HepG2 (cell line): ENCODE measurements around the gene PLCG1. TPM values are rescaled to one million over a fixed set of nuclear protein-coding genes. Genes with fewer than 3 reads are reported as not detected.

Source experiments
- AGO2 ChIP-seq: fragments of 200-400 bp; formaldehyde crosslinking; optimal IDR thresholded peaks from 2 replicates; pipeline ENCODE3; 2017; ENCODE audit warnings: mild to moderate bottlenecking, low read depth, low read length, moderate library complexity
- E2F2 ChIP-seq: sonication (generic); formaldehyde crosslinking; IDR thresholded peaks from 2 replicates; pipeline ENCODE4 v1.4.0; 2020; ENCODE audit warnings: missing genetic modification reagents, borderline replicate concordance
- NFKBIZ ChIP-seq: IDR thresholded peaks from 2 replicates; pipeline ENCODE4 v1.6.1; 2018; ENCODE audit warnings: missing genetic modification reagents, missing compliant biosample characterization
- RXRB ChIP-seq: IDR thresholded peaks from 2 replicates; pipeline ENCODE4 v1.6.1; 2016; ENCODE audit warnings: borderline replicate concordance, missing genetic modification reagents, missing compliant biosample characterization
- SALL1 ChIP-seq: sonication (generic); formaldehyde crosslinking; IDR thresholded peaks from 2 replicates; pipeline ENCODE4 v1.8.0; 2022; ENCODE audit warnings: mild to moderate bottlenecking, missing genetic modification reagents
- ZBTB2 ChIP-seq: sonication (generic); formaldehyde crosslinking; IDR thresholded peaks from 2 replicates; pipeline ENCODE4 v1.8.0; 2022; ENCODE audit warnings: low read depth, missing genetic modification reagents
- ZNF230 ChIP-seq: sonication (generic); formaldehyde crosslinking; IDR thresholded peaks from 2 replicates; pipeline ENCODE4 v1.4.0; 2020; ENCODE audit warnings: mild to moderate bottlenecking, missing genetic modification reagents
- ZNF777 ChIP-seq: sonication (generic); formaldehyde crosslinking; IDR thresholded peaks from 2 replicates; pipeline ENCODE4 v1.4.0; 2020; ENCODE audit warnings: missing genetic modification reagents
- polyA plus RNA-seq, 8 experiments: library from polyadenylated mRNA; depleted of rRNA in 3 of 8; stranded (reverse) in 7 of 8; unstranded in 1 of 8; fragments of >200 nt; fragmentation: Illumina TruSeq in 4 of 8; extraction: Trizol in 4 of 8; gene quantifications; 2 replicates each; pipeline versions ENCODE4 v1.2.1 to v1.2.3, GENCODE V29; 2011 to 2016; ENCODE audit warnings: low read depth in 4 of 8, missing spikeins in 1 of 8, mixed read lengths in 1 of 8; ENCODE audit not compliant: insufficient read depth in 1 of 8
- total RNA-seq, 5 experiments: library from RNA; depleted of rRNA; stranded (reverse); fragments of >200 nt; fragmentation: Illumina TruSeq; extraction: Trizol; gene quantifications; 2 replicates each; pipeline ENCODE4 v1.2.3, GENCODE V29; 2016; ENCODE audit warnings: low read depth in 1 of 5
- TF ChIP-seq, protein P1 (sequence below): sonication (generic); formaldehyde crosslinking; IDR thresholded peaks from 2 replicates; pipeline ENCODE4 v1.4.0; 2020; ENCODE audit warnings: missing genetic modification reagents
- TF ChIP-seq, protein P2 (sequence below): sonication (generic); formaldehyde crosslinking; IDR thresholded peaks from 2 replicates; pipeline ENCODE4 v1.4.0; 2020; ENCODE audit warnings: missing genetic modification reagents, borderline replicate concordance
- TF ChIP-seq, protein P3 (sequence below): sonication (generic); formaldehyde crosslinking; conservative IDR thresholded peaks from 2 replicates; pipeline ENCODE4 v1.4.0; 2020; ENCODE audit warnings: mild to moderate bottlenecking, missing genetic modification reagents, moderate library complexity
- TF ChIP-seq, protein P4 (sequence below): sonication (generic); formaldehyde crosslinking; IDR thresholded peaks from 2 replicates; pipeline ENCODE4 v1.8.1; 2023; ENCODE audit warnings: mild to moderate bottlenecking, missing genetic modification reagents

The PLCG1 gene
- total and polyA plus RNA-seq, 2 of the 13 experiments (the other 11 are each of a cell fraction or from before 2014, with no cell fraction given): 85.3 to 158 TPM

DNA sequence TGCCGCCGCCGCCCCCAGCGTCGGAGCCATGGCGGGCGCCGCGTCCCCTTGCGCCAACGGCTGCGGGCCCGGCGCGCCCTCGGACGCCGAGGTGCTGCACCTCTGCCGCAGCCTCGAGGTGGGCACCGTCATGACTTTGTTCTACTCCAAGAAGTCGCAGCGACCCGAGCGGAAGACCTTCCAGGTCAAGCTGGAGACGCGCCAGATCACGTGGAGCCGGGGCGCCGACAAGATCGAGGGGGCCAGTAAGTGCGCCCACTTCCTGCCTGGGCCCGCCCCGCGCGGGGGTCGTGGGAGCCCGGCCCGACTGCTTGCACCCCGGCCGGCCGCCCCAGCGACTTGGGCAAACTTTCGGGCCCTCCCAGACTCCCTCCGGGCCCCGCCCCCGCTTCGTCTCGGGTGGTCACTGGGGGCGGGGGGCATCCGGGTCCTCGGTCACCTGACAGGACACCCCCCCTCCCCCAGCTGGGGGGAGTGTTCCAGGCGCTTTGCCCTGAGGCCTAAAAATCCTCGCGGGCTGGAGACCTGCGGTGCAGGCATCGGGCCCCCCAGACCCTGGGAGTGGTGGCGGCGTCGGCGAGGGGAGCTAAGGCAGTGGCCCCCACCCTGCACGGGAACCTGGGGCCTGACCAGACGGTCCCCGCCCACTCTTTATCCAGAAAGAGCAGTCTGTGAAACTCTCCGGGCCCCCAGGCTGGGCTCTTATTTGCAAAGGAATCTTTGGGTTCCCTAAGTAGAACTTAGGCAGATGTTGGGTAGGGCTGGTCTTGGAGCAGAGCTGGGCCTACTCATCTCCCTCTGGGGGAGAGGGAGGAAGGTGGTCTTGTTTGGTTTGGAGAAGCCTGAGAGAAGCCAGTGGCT, 501 bp downstream of the PLCG1 start (continued):
- TF ChIP-seq, protein P1, sequence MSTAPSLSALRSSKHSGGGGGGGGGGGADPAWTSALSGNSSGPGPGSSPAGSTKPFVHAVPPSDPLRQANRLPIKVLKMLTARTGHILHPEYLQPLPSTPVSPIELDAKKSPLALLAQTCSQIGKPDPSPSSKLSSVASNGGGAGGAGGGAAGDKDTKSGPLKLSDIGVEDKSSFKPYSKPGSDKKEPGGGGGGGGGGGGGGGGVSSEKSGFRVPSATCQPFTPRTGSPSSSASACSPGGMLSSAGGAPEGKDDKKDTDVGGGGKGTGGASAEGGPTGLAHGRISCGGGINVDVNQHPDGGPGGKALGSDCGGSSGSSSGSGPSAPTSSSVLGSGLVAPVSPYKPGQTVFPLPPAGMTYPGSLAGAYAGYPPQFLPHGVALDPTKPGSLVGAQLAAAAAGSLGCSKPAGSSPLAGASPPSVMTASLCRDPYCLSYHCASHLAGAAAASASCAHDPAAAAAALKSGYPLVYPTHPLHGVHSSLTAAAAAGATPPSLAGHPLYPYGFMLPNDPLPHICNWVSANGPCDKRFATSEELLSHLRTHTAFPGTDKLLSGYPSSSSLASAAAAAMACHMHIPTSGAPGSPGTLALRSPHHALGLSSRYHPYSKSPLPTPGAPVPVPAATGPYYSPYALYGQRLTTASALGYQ: 0 out of 2 replicates have a peak, but pooled peaks have one; percentile 47
- TF ChIP-seq ZNF230 (CRISPR knock-in tag): no peak
- TF ChIP-seq SALL1 (CRISPR knock-in tag): peak; percentile 44
- TF ChIP-seq, protein P2, sequence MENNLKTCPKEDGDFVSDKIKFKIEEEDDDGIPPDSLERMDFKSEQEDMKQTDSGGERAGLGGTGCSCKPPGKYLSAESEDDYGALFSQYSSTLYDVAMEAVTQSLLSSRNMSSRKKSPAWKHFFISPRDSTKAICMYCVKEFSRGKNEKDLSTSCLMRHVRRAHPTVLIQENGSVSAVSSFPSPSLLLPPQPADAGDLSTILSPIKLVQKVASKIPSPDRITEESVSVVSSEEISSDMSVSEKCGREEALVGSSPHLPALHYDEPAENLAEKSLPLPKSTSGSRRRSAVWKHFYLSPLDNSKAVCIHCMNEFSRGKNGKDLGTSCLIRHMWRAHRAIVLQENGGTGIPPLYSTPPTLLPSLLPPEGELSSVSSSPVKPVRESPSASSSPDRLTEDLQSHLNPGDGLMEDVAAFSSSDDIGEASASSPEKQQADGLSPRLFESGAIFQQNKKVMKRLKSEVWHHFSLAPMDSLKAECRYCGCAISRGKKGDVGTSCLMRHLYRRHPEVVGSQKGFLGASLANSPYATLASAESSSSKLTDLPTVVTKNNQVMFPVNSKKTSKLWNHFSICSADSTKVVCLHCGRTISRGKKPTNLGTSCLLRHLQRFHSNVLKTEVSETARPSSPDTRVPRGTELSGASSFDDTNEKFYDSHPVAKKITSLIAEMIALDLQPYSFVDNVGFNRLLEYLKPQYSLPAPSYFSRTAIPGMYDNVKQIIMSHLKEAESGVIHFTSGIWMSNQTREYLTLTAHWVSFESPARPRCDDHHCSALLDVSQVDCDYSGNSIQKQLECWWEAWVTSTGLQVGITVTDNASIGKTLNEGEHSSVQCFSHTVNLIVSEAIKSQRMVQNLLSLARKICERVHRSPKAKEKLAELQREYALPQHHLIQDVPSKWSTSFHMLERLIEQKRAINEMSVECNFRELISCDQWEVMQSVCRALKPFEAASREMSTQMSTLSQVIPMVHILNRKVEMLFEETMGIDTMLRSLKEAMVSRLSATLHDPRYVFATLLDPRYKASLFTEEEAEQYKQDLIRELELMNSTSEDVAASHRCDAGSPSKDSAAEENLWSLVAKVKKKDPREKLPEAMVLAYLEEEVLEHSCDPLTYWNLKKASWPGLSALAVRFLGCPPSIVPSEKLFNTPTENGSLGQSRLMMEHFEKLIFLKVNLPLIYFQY (CRISPR knock-in tag): 0 out of 2 replicates have a peak, but pooled peaks have one; percentile 20
- TF ChIP-seq RXRB (CRISPR knock-in tag): 0 out of 2 replicates have a peak, but pooled peaks have one; percentile 7
- no peak for TF ChIP-seq E2F2 (CRISPR knock-in tag)
- TF ChIP-seq, protein P3, sequence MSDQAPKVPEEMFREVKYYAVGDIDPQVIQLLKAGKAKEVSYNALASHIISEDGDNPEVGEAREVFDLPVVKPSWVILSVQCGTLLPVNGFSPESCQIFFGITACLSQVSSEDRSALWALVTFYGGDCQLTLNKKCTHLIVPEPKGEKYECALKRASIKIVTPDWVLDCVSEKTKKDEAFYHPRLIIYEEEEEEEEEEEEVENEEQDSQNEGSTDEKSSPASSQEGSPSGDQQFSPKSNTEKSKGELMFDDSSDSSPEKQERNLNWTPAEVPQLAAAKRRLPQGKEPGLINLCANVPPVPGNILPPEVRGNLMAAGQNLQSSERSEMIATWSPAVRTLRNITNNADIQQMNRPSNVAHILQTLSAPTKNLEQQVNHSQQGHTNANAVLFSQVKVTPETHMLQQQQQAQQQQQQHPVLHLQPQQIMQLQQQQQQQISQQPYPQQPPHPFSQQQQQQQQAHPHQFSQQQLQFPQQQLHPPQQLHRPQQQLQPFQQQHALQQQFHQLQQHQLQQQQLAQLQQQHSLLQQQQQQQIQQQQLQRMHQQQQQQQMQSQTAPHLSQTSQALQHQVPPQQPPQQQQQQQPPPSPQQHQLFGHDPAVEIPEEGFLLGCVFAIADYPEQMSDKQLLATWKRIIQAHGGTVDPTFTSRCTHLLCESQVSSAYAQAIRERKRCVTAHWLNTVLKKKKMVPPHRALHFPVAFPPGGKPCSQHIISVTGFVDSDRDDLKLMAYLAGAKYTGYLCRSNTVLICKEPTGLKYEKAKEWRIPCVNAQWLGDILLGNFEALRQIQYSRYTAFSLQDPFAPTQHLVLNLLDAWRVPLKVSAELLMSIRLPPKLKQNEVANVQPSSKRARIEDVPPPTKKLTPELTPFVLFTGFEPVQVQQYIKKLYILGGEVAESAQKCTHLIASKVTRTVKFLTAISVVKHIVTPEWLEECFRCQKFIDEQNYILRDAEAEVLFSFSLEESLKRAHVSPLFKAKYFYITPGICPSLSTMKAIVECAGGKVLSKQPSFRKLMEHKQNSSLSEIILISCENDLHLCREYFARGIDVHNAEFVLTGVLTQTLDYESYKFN (CRISPR knock-in tag): peak; percentile 32; the same call in 1 of the 2 replicates
- TF ChIP-seq NFKBIZ (CRISPR knock-in tag): 0 out of 2 replicates have a peak, but pooled peaks have one; percentile 12
- TF ChIP-seq, protein P4, sequence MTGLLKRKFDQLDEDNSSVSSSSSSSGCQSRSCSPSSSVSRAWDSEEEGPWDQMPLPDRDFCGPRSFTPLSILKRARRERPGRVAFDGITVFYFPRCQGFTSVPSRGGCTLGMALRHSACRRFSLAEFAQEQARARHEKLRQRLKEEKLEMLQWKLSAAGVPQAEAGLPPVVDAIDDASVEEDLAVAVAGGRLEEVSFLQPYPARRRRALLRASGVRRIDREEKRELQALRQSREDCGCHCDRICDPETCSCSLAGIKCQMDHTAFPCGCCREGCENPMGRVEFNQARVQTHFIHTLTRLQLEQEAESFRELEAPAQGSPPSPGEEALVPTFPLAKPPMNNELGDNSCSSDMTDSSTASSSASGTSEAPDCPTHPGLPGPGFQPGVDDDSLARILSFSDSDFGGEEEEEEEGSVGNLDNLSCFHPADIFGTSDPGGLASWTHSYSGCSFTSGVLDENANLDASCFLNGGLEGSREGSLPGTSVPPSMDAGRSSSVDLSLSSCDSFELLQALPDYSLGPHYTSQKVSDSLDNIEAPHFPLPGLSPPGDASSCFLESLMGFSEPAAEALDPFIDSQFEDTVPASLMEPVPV (CRISPR knock-in tag): 0 out of 2 replicates have a peak, but pooled peaks have one; percentile 63
- TF ChIP-seq ZBTB2 (CRISPR knock-in tag): peak; percentile 73; the same call in 1 of the 2 replicates
- TF ChIP-seq AGO2: peak; percentile 80
- TF ChIP-seq ZNF777 (CRISPR knock-in tag): no peak
